ENCODE data around the gene PDE6A. TPM values are rescaled to one million over a fixed set of nuclear protein-coding genes. Genes with fewer than 3 reads are reported as not detected.

Gene PDE6A
- total RNA-seq, 1 experiment from 2014 or later, result not detected

DNA sequence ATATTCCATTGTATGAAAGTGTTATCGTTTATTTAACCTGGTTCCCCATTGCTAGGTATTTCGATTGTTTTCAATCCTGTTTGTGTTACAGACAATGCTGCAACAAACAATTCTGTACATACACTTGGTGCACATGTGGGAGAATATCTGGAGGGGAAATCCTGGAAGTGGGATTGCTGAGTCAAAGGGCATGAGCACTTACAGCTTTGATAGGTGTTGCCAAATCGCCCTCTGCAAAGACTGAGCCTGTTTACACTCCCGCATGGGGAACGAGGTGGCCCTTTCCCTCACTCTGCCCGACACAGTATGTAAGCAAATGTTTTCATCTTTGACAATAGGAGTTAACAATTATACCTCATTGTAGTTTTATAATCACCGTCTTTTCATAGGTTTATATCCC is 66.2 kb downstream of the PDE6A start (continued):
- TF ChIP-seq, protein P1, sequence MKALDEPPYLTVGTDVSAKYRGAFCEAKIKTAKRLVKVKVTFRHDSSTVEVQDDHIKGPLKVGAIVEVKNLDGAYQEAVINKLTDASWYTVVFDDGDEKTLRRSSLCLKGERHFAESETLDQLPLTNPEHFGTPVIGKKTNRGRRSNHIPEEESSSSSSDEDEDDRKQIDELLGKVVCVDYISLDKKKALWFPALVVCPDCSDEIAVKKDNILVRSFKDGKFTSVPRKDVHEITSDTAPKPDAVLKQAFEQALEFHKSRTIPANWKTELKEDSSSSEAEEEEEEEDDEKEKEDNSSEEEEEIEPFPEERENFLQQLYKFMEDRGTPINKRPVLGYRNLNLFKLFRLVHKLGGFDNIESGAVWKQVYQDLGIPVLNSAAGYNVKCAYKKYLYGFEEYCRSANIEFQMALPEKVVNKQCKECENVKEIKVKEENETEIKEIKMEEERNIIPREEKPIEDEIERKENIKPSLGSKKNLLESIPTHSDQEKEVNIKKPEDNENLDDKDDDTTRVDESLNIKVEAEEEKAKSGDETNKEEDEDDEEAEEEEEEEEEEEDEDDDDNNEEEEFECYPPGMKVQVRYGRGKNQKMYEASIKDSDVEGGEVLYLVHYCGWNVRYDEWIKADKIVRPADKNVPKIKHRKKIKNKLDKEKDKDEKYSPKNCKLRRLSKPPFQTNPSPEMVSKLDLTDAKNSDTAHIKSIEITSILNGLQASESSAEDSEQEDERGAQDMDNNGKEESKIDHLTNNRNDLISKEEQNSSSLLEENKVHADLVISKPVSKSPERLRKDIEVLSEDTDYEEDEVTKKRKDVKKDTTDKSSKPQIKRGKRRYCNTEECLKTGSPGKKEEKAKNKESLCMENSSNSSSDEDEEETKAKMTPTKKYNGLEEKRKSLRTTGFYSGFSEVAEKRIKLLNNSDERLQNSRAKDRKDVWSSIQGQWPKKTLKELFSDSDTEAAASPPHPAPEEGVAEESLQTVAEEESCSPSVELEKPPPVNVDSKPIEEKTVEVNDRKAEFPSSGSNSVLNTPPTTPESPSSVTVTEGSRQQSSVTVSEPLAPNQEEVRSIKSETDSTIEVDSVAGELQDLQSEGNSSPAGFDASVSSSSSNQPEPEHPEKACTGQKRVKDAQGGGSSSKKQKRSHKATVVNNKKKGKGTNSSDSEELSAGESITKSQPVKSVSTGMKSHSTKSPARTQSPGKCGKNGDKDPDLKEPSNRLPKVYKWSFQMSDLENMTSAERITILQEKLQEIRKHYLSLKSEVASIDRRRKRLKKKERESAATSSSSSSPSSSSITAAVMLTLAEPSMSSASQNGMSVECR (CRISPR knock-in tag; IDR thresholded peaks at IDR 0.05; ENCODE audit: borderline replicate concordance), result no peak
- TF ChIP-seq, protein P2, sequence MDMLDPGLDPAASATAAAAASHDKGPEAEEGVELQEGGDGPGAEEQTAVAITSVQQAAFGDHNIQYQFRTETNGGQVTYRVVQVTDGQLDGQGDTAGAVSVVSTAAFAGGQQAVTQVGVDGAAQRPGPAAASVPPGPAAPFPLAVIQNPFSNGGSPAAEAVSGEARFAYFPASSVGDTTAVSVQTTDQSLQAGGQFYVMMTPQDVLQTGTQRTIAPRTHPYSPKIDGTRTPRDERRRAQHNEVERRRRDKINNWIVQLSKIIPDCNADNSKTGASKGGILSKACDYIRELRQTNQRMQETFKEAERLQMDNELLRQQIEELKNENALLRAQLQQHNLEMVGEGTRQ (CRISPR knock-in tag; IDR thresholded peaks at IDR 0.05), result no peak

DNA sequence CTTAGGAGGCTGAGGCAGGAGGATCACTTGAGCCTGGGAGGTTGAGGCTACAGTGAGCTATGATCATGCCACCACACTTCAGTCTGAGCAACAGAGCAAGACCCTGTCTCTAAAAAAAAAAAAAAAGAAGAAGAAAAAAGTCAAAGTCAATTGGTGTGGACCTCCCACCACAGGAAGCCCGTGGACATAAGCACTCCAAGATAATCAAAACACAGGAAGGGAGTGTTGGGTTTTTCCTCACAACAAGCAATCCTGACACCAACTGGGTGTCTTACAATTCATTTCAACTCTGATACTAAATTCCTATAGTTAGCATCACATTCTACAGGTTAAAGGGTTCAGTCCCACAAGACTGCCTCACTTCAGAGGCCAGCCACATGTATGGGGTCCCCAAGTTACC is 70.7 kb downstream of the PDE6A start:
- Mint-ChIP-seq H3K4me1 (peaks cover 11% of the 10 kb centered on the region), H3K27me3 (ENCODE audit: low read depth) (no peaks in the 10 kb centered on the region), H3K36me3 (no peaks in the 10 kb centered on the region), H3K4me3 (no peak overlapping the region), H3K9me3 (no peaks in the 10 kb centered on the region), H3K27ac (no peak overlapping the region)
- POLR2A ChIA-PET, result no interaction called here
- CTCF ChIA-PET, result interaction anchor here (1.3 to 1.7 kb wide), 2 partner anchors 21 to 40 kb away, joined by 6 to 8 read pairs; no protein-coding TSS in a partner anchor
- TF ChIP-seq IRF2 (CRISPR knock-in tag; IDR thresholded peaks at IDR 0.05; ENCODE audit: borderline replicate concordance, low read depth) (no peak), CREB1 (CRISPR knock-in tag; IDR thresholded peaks at IDR 0.05) (no peak), NFATC4 (CRISPR knock-in tag; IDR thresholded peaks at IDR 0.05) (no peak), ATF1 (CRISPR knock-in tag; IDR thresholded peaks at IDR 0.05) (no peak), NFE2L1 (CRISPR knock-in tag; IDR thresholded peaks at IDR 0.05) (no peak), EMX1 (CRISPR knock-in tag; IDR thresholded peaks at IDR 0.05) (no peak), NR3C1 (CRISPR knock-in tag; conservative IDR thresholded peaks at IDR 0.05; ENCODE audit: low read depth) (no peak), PRRX2 (CRISPR knock-in tag; IDR thresholded peaks at IDR 0.05) (no peak), GABPB1 (CRISPR knock-in tag; IDR thresholded peaks at IDR 0.05) (no peak), ZBTB21 (CRISPR knock-in tag; IDR thresholded peaks at IDR 0.05; ENCODE audit: borderline replicate concordance) (no peak), TEAD1 (CRISPR knock-in tag; IDR thresholded peaks at IDR 0.05) (no peak)
- TF ChIP-seq, protein P3, sequence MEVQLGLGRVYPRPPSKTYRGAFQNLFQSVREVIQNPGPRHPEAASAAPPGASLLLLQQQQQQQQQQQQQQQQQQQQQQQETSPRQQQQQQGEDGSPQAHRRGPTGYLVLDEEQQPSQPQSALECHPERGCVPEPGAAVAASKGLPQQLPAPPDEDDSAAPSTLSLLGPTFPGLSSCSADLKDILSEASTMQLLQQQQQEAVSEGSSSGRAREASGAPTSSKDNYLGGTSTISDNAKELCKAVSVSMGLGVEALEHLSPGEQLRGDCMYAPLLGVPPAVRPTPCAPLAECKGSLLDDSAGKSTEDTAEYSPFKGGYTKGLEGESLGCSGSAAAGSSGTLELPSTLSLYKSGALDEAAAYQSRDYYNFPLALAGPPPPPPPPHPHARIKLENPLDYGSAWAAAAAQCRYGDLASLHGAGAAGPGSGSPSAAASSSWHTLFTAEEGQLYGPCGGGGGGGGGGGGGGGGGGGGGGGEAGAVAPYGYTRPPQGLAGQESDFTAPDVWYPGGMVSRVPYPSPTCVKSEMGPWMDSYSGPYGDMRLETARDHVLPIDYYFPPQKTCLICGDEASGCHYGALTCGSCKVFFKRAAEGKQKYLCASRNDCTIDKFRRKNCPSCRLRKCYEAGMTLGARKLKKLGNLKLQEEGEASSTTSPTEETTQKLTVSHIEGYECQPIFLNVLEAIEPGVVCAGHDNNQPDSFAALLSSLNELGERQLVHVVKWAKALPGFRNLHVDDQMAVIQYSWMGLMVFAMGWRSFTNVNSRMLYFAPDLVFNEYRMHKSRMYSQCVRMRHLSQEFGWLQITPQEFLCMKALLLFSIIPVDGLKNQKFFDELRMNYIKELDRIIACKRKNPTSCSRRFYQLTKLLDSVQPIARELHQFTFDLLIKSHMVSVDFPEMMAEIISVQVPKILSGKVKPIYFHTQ (CRISPR knock-in tag; IDR thresholded peaks at IDR 0.05), result no peak
- TF ChIP-seq, protein P4, sequence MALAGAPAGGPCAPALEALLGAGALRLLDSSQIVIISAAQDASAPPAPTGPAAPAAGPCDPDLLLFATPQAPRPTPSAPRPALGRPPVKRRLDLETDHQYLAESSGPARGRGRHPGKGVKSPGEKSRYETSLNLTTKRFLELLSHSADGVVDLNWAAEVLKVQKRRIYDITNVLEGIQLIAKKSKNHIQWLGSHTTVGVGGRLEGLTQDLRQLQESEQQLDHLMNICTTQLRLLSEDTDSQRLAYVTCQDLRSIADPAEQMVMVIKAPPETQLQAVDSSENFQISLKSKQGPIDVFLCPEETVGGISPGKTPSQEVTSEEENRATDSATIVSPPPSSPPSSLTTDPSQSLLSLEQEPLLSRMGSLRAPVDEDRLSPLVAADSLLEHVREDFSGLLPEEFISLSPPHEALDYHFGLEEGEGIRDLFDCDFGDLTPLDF (CRISPR knock-in tag; IDR thresholded peaks at IDR 0.05), result no peak
- TF ChIP-seq, protein P5, sequence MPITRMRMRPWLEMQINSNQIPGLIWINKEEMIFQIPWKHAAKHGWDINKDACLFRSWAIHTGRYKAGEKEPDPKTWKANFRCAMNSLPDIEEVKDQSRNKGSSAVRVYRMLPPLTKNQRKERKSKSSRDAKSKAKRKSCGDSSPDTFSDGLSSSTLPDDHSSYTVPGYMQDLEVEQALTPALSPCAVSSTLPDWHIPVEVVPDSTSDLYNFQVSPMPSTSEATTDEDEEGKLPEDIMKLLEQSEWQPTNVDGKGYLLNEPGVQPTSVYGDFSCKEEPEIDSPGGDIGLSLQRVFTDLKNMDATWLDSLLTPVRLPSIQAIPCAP (CRISPR knock-in tag; IDR thresholded peaks at IDR 0.05), result no peak
- TF ChIP-seq, protein P6, sequence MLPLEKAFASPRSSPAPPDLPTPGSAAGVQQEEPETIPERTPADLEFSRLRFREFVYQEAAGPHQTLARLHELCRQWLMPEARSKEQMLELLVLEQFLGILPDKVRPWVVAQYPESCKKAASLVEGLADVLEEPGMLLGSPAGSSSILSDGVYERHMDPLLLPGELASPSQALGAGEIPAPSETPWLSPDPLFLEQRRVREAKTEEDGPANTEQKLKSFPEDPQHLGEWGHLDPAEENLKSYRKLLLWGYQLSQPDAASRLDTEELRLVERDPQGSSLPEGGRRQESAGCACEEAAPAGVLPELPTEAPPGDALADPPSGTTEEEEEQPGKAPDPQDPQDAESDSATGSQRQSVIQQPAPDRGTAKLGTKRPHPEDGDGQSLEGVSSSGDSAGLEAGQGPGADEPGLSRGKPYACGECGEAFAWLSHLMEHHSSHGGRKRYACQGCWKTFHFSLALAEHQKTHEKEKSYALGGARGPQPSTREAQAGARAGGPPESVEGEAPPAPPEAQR (CRISPR knock-in tag; IDR thresholded peaks at IDR 0.05), result no peak
- TF ChIP-seq, protein P2 (CRISPR knock-in tag; IDR thresholded peaks at IDR 0.05), result no peak
- TF ChIP-seq, protein P7, sequence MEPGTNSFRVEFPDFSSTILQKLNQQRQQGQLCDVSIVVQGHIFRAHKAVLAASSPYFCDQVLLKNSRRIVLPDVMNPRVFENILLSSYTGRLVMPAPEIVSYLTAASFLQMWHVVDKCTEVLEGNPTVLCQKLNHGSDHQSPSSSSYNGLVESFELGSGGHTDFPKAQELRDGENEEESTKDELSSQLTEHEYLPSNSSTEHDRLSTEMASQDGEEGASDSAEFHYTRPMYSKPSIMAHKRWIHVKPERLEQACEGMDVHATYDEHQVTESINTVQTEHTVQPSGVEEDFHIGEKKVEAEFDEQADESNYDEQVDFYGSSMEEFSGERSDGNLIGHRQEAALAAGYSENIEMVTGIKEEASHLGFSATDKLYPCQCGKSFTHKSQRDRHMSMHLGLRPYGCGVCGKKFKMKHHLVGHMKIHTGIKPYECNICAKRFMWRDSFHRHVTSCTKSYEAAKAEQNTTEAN (CRISPR knock-in tag; IDR thresholded peaks at IDR 0.05), result no peak
- TF ChIP-seq, protein P8, sequence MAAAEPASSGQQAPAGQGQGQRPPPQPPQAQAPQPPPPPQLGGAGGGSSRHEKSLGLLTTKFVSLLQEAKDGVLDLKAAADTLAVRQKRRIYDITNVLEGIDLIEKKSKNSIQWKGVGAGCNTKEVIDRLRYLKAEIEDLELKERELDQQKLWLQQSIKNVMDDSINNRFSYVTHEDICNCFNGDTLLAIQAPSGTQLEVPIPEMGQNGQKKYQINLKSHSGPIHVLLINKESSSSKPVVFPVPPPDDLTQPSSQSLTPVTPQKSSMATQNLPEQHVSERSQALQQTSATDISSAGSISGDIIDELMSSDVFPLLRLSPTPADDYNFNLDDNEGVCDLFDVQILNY (CRISPR knock-in tag; IDR thresholded peaks at IDR 0.05), result no peak
- no peak for DNase-seq (ENCODE audit: low spot score)
- ATAC-seq, result no peak

All from WTC11 (cell line).